NCI-H1436 (cell line): ENCODE measurements around the gene UTP15.
A peak's percentile ranks its signal among the peaks of the same experiment; 100 is the strongest.

Source experiments
- DNase-seq: peaks from one replicate; lab custom pipeline; 2025; lab: John Stamatoyannopoulos, UW

The UTP15 gene

GRCh38 chr5:73623901-73624404, 58.4 kb downstream of the UTP15 start:
- DNase-seq, result no peak

- DNase-seq, result no peak
Observed at GRCh38 chr5:73624888-73625287, 59.3 kb downstream of the UTP15 start.

DNA sequence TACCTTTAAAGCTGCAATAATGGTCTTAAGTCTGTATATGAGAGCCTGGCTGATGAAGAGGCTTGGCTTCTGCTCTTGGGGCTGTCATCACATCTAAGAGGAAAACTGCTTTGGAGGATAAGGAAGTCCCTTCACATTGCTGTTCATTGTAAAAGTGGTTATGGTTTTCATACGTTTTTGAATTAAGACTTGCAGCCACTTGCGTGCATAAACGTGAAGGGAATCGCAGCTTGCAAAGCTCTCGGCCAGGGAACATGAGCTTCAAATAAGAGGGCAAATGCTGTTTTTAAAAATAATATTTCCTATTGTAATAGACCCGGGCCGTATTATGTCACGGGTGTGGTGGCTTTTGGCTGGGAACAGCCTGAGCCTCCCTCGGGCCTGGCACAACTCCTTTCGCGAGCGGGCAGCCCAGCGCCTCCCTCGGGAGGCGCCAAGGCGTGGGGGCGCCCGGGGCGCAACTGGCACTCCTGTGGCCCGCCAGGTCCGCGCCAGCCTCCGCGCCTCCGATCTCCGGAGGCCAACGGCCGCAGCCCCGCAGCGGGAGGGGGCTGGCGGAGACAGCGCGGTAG, 59.9 kb downstream of the UTP15 start:
- DNase-seq, result no peak

DNA sequence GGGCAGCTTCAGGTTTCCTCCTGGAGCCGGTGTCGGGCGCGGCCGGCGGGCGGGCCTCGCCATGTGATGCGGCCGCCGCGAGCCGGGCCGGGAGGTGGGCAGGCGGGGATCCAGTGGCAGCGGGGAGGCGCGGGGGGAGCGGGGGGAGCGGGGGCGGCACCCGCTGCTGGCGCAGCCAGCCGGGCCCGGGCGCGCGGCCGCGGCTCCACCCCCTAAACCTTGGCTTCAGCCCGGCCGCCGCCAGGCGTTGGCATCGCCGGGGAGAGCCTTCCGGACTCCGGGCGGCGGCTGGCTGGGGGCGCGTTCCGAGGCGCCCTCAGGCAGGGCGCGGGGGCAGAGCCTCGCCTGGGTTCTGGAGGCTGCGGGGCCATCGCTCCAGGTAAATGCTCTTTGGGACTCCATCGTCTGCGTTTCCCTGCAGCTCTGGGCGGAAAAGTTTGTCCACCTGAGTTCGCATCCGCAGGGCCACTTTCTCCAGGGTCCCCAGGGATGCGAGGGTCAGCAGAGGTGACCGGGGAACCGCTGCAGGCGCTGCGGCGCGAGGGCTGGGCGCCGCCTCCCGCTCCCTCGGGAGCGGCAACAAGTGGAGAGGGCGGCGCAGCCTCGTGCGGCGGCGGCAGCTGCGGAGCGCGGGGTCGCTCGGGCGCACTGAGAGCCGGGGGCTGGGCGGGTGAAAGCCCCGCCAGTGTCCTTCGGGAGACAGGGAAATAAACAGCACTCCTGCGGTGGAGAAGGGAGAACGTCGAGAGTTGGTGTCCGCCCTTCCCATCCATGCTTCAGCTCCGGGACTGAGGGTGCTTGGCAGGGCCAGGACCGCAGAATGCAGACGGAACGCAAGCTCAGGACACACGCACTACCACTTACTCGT, 60.6 kb downstream of the UTP15 start, which contains the start of gene ARHGEF28:
Gene ARHGEF28 (plus strand): TSS at position 253 of the 868 bp plus-strand sequence. CDS start 58,656 bp downstream, outside the sequence.
- peak; percentile 67 for DNase-seq

DNA sequence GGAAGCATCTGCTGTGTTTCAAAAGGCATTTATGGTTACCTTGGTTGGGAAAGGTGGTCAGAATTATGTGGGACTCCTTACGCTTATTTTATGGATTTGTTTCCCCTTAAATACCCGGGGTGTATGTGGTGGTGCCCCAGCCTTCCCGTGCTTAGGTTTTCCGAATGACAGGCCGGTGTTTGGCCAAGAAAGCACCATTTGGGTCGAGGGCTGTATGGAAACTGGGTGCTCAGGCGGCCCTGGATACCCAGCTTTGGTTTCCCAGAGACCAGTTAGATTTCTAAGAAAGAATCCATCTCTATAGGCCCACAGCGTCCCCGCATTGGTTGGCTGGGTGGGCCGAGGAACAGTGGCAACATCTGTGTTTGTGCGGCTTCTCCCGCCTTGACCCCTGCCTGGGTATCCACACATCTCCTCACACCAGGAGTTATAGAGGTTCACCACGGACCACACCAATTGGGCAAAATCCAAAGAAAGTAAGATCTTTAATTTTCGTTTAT, 61.3 kb downstream of the UTP15 start:
- DNase-seq, result no peak

DNA sequence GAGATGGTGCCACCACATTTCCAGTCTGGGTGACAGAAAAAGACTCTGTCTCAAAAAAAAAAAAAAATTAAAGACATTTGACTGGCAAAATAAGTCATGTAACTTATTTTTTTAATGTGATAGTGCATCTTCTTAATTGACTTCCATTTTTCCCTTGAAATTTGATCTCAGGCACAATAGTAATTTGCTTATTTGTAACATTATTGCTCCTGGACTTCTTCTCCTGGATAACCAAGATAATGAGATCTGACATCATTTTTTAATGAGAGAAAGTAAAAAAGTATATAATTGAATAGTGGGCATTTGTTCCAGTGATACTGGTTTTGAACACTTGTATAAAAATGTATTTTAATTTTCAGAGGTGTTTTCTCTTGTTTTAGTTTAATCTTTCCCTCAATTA, 63.9 kb downstream of the UTP15 start:
- no peak for DNase-seq

- no peak for DNase-seq
Observed at GRCh38 chr5:73630765-73631164, 65.2 kb downstream of the UTP15 start.

- DNase-seq, result no peak
Observed at GRCh38 chr5:73631500-73631899, 66.0 kb downstream of the UTP15 start.
